Pancreas (tissue), 10 donors: ENCODE data around the gene MCM8. TPM values are rescaled to one million over a fixed set of nuclear protein-coding genes. Genes with fewer than 3 reads are reported as not detected.

Experiments
- ATAC-seq, 4 donors: fragments of 200-7000 bp; cut with Tn5 transposase; one replicate each; pipeline versions ENCODE4 v1.8.0 to v1.9.1; 2020; ENCODE audit warnings: mild to moderate bottlenecking in 4 of 4, moderate library complexity in 4 of 4
- DNase-seq, 6 donors: peaks; one replicate each; pipeline ENCODE4 v3.0.0-alpha.2; 2020
- FAIRE-seq: peaks from 2 replicates; lab custom pipeline; 2012; peaks lifted over from hg19 to GRCh38; lab: Jason Lieb, UNC
- H3K27ac ChIP-seq, 4 donors: fragments of 200-600 bp; sonication (generic); 1 replicate in 3 of 4; 2 replicates in 1 of 4; pipeline versions ENCODE4 v1.5.0 to v1.8.0; 2020
- H3K27me3 ChIP-seq, 4 donors: fragments of 200-600 bp; one replicate each; pipeline ENCODE4 v1.8.0; 2021
- H3K36me3 ChIP-seq, 3 donors: fragments of 200-600 bp; sonication (generic) in 1 of 3; one replicate each; pipeline versions ENCODE4 v1.5.0 to v1.8.0; 2020 to 2021
- H3K4me1 ChIP-seq, 3 donors: fragments of 200-600 bp; one replicate each; pipeline ENCODE4 v1.8.0; 2021
- H3K4me3 ChIP-seq, 4 donors: fragments of 200-600 bp; sonication (generic) in 2 of 4; one replicate each; pipeline versions ENCODE4 v1.5.0 to v1.8.0; 2020 to 2021
- H3K9me3 ChIP-seq, 4 donors: fragments of 200-600 bp; one replicate each; pipeline ENCODE4 v1.8.0; 2021
- WGBS, 2 donors: extraction: QIAGEN DNeasy Blood & Tissue Kit; methylation state at CpG; one replicate each; pipeline ENCODE4 v1.1.7; 2013; 5-methylcytosine and 5-hydroxymethylcytosine counted together
- intact Hi-C, 3 donors: fragments of 100-400 bp; cut with DNase I; formaldehyde crosslinking; loops; one replicate each; pipeline versions ENCODE4 v1.11.1 to v1.14.2; 2022
- polyA plus RNA-seq, 2 donors: library from polyadenylated mRNA; stranded (reverse); fragments of 200-250 nt; gene quantifications; one replicate each; pipeline ENCODE4 v1.2.3, GENCODE V29; 2013
- total RNA-seq, 6 donors: library from RNA; stranded (reverse); fragmentation: NEBNext Ultra II Directional in 4 of 6; extraction: Animal tissue kit (Norgen Biotek cat#: 25700) in 4 of 6; gene quantifications; one replicate each; pipeline versions ENCODE4 v1.2.1 to v1.2.4, GENCODE V29; 2021 to 2023
- TF ChIP-seq, protein P1 (sequence below), 4 donors: fragments of 200-600 bp; sonication (generic) in 3 of 4; IDR thresholded peaks; one replicate each; pipeline versions ENCODE4 v1.5.0 to v1.8.0; 2021; ENCODE audit warnings: antibody characterized with exemption in 4 of 4
- donor health status: healthy with polysubstance abuse.
- donor health status: DM: no; HTN: no; CAD: no; lungs with moderate emphysema.
- donor health status: DM: no; HTN: no; CAD: no.
- donor health status: control.
- donor health status: control.
- donor health status: Bipolar disorder and iron deficiency.
- donor health status: DM: yes; HTN: yes; CAD: no.
- donor health status: DM: no; HTN: no; CAD: no.
- donor health status: DM: no; HTN: no; CAD: no.
- donor health status: DM: yes; HTN: yes; CAD: no.

The MCM8 gene
- total and polyA plus RNA-seq, 8 donors: 1.3 to 3.2 (median 2.3) TPM

DNA sequence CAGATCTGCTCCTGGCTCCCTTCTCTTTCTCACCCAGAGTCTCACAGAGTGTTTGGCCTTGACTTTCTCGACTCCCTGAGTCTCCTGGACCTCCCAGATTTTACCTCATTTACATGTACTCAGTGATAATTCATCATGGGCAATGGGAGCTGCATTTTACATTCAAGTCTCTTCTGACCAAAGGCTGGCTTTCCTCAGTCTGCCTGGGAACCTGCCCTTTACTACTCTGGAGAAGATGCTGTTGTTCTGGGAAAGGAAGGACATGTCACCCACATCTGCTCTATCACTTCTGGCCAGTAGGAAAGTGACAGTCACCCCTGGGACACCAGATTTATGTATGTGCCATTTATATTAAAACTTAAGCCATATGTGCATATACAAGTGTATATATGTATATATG lies 96.0 kb downstream of the MCM8 start:
- Histone ChIP-seq H3K27me3 (no peaks in the 10 kb centered on the region), H3K4me1 (no peaks in the 10 kb centered on the region), H3K27ac (no peak overlapping the region), H3K36me3 (peaks cover 0 to under 1% (median 0%) of the 10 kb centered on the region in 3 donors), H3K9me3 (no peaks in the 10 kb centered on the region), H3K4me3 (no peak overlapping the region)
- DNase-seq (no peak), ATAC-seq (no peak), FAIRE-seq (no peak)
- intact Hi-C loops: no loop called here
- 13 to 16% methylated on average over 1 of the region's 1 CpG for WGBS, 2 donors
- TF ChIP-seq, protein P1, sequence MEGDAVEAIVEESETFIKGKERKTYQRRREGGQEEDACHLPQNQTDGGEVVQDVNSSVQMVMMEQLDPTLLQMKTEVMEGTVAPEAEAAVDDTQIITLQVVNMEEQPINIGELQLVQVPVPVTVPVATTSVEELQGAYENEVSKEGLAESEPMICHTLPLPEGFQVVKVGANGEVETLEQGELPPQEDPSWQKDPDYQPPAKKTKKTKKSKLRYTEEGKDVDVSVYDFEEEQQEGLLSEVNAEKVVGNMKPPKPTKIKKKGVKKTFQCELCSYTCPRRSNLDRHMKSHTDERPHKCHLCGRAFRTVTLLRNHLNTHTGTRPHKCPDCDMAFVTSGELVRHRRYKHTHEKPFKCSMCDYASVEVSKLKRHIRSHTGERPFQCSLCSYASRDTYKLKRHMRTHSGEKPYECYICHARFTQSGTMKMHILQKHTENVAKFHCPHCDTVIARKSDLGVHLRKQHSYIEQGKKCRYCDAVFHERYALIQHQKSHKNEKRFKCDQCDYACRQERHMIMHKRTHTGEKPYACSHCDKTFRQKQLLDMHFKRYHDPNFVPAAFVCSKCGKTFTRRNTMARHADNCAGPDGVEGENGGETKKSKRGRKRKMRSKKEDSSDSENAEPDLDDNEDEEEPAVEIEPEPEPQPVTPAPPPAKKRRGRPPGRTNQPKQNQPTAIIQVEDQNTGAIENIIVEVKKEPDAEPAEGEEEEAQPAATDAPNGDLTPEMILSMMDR (IDR thresholded peaks at IDR 0.05): no peak

DNA sequence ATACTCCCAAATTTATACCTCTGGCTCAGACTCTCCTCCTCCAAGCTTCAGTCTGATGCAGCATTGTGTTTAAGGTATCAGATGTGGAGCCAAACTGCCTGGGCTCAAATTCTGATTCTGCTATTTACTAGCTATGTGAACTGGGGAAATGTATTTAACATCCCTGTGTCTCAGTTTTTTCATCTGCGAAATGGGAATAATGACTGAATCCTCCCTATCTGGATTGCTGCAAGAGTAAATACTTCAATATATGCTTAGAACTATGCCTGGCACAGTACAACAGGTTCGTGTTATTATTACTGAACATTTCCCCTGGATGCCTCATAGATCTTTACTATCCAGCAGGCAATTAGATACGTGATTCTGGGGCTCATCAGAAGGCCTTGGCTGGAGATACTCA lies 97.9 kb downstream of the MCM8 start:
- no peak for DNase-seq
- intact Hi-C loops: no loop called here
- ATAC-seq: no peak
- 79 to 89% methylated on average over 3 of the region's 3 CpGs for WGBS, 2 donors
- Histone ChIP-seq H3K9me3 (no peaks in the 10 kb centered on the region), H3K36me3 (no peaks in the 10 kb centered on the region), H3K4me1 (no peaks in the 10 kb centered on the region), H3K27me3 (no peaks in the 10 kb centered on the region), H3K4me3 (no peak overlapping the region), H3K27ac (no peak overlapping the region)
- no peak for FAIRE-seq
- TF ChIP-seq, protein P1 (IDR thresholded peaks at IDR 0.05): no peak

Other genes starting within 250 kb of the MCM8 start
- 1 to 10 TPM; 2.1 to 3.6 (median 2.9) TPM for gene SHLD1, start 200.3 kb upstream of the MCM8 start, total RNA-seq
- 1 to 10 TPM; 3.5 to 6.6 TPM for gene SHLD1, start 200.3 kb upstream of the MCM8 start, polyA plus RNA-seq
- gene CHGB, start 39.1 kb upstream of the MCM8 start, total RNA-seq: 100 to 1,000 TPM in 1 of 6 donors, 10 to 100 TPM in 5; 12.2 to 109 (median 26.9) TPM
- gene CHGB, start 39.1 kb upstream of the MCM8 start, polyA plus RNA-seq: 100 to 1,000 TPM in 1 of 2 donors, 10 to 100 TPM in 1; 50.2 to 561 TPM
- 1 to 10 TPM; 4.6 to 6.6 (median 5.4) TPM for gene TRMT6, start 119 bp upstream of the MCM8 start, total RNA-seq
- 1 to 10 TPM; 4.9 to 9.7 TPM for gene TRMT6, start 119 bp upstream of the MCM8 start, polyA plus RNA-seq
- gene CRLS1, start 55.5 kb downstream of the MCM8 start, total RNA-seq: 10 to 100 TPM; 15.5 to 23.7 (median 20.7) TPM
- 10 to 100 TPM; 36.8 to 39.4 TPM for gene CRLS1, start 55.5 kb downstream of the MCM8 start, polyA plus RNA-seq
- 1 to 10 TPM; 1.5 to 7.9 (median 2.7) TPM for gene LRRN4, start 103.4 kb downstream of the MCM8 start, total RNA-seq
- gene LRRN4, start 103.4 kb downstream of the MCM8 start, polyA plus RNA-seq: 1 to 10 TPM in 1 of 2 donors, under 1 TPM in 1; 0.66 to 2.7 TPM
- gene FERMT1, start 172.4 kb downstream of the MCM8 start, total RNA-seq: 1 to 10 TPM; 1.5 to 5.6 (median 2.6) TPM
- 1 to 10 TPM in 1 of 2 donors, under 1 TPM in 1; 0.80 to 2.5 TPM for gene FERMT1, start 172.4 kb downstream of the MCM8 start, polyA plus RNA-seq